Astrocyte of the spinal cord (primary cell): ENCODE results near the gene GPAM.
"Not testable (repeated sequence)": the region's sequence is repeated elsewhere in the genome, so short reads cannot be mapped to it uniquely, and the experiment has no call there.

Source experiments
- DNase-seq: peaks from one replicate; pipeline ENCODE4 v3.0.0; 2011; ENCODE audit warnings: low read depth, low spot score
- H3K4me3 ChIP-seq: 2 replicates; pipeline ENCODE4 v1.5.1; 2011; ENCODE audit warnings: low read depth, mild to moderate bottlenecking, low read length, moderate library complexity
- CTCF ChIP-seq: IDR thresholded peaks from 2 replicates; pipeline ENCODE4 v1.5.1; 2012; ENCODE audit warnings: low read depth, mild to moderate bottlenecking, low read length, inconsistent platforms
- in situ Hi-C: cut with HindIII; loops from 2 replicates; pipeline ENCODE4 v1.10.0; 2017; ENCODE audit warnings: low sequenced_read_pairs

The GPAM gene

GRCh38 chr10:112126901-112127300, 56.7 kb downstream of the GPAM start:
- in situ Hi-C loops = no loop called here
- no peak for DNase-seq
- no peak overlapping the region for H3K4me3 ChIP-seq
- TF ChIP-seq CTCF = no peak

GRCh38 chr10:112126172-112126571, 57.4 kb downstream of the GPAM start:
- in situ Hi-C loops = no loop called here
- H3K4me3 ChIP-seq = no peak overlapping the region
- no peak for TF ChIP-seq CTCF
- no peak for DNase-seq

- no peak for TF ChIP-seq CTCF
- in situ Hi-C loops = no loop called here
- DNase-seq = no peak
- H3K4me3 ChIP-seq = no peak overlapping the region
Measured at GRCh38 chr10:112124866-112125265, 58.7 kb downstream of the GPAM start.

- TF ChIP-seq CTCF = no peak
Measured at GRCh38 chr10:112122827-112123226, 60.7 kb downstream of the GPAM start.

GRCh38 chr10:112120491-112120890, 63.1 kb downstream of the GPAM start:
- no peak overlapping the region for H3K4me3 ChIP-seq
- in situ Hi-C loops = no loop called here
- no peak for DNase-seq
- TF ChIP-seq CTCF = no peak

More at GRCh38 chr10:112122827-112123226, 60.7 kb downstream of the GPAM start:
- H3K4me3 ChIP-seq = no peak overlapping the region
- DNase-seq = no peak
- in situ Hi-C loops = no loop called here

- H3K4me3 ChIP-seq = no peak overlapping the region
- TF ChIP-seq CTCF = peak; percentile 61
- DNase-seq = no peak
- in situ Hi-C loops = no loop called here
Measured at GRCh38 chr10:112115781-112116385, 67.7 kb downstream of the GPAM start.

GRCh38 chr10:112109779-112110178, 73.8 kb downstream of the GPAM start:
- in situ Hi-C loops, H3K4me3 ChIP-seq, DNase-seq: not testable (repeated sequence)
